ENCODE measurements around the gene TEX19. TPM values are rescaled to one million over a fixed set of nuclear protein-coding genes. Genes with fewer than 3 reads are reported as not detected.

Gene TEX19
- total RNA-seq, 1 donor from 2014 or later, result 0.10 TPM

DNA sequence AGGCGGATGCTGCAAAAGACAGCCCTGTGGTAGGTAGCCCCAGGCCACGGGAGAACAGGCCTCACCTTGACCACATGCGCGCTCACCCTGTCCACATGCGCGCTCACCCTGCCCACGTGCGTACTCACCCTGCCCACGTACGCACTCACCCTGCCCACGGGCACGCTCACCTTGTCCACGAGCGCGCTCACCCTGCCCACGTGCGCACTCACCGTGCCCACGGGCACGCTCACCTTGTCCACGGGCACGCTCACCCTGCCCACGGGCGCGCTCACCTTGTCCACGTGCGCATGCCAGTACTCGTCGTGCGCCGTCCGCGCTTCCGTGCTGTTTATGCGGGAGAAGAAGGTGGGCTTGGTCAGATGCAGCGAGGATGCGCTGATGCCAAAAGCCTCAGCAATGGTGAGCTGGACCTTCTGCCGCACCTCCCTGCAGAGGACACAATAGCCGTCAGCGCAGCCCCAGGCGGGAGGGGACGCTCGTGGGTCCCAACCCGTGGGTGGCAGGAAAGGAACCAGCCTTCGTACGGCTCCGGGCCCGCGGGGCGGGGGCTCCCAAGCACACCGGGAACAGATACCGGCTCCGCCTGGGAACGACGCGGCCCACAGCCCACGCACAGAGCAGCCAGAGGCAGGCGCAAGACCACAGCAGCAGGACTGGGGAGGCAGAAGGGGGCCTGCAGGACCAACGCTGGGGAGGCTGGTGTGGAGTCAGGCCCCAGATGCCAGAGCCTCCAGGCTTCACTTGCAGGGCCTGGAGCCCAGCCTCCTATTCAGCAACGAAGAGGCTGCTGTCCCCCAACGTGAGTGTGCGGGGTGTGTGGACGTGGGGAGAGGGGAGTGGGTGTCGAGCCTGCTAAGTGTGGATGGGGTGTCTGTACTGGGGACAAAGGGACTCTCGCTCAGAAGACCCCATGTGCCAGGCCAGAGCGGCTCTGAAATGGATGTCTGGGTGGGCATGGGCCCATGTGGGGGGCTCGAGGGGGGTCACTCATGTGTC, 44.9 kb downstream of the TEX19 start:
- intact Hi-C loops (cut with micrococcal nuclease), result no loop called here

GRCh38 chr17:82405051-82405450, 46.0 kb downstream of the TEX19 start:
- intact Hi-C loops (cut with micrococcal nuclease), result no loop called here

DNA sequence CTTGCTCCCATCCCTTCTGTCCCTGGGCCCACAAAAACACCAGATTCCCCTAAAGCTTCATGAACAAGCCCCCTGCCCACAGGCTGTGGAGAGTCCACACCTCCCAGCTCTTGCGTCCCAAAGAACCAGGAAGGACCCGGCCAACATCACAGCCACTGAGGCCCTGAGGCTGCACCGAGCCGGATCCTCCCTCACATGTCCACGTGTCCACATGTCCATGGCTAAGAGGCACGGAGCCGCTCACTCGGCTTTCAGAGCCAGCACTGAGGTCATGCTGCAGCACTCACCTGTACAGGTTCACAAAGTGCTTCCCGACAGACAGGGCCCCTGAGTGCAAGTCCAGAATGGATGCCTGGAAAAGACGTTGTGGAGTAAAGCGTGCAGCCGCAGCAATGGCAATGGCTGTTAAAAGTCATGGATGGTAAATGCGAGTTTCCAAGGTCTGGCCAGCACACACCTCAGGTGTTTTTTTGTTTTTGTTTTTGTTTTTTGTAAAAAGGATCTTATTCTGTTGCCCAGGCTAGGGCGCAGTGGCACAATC, 47.2 kb downstream of the TEX19 start:
- intact Hi-C loops (cut with micrococcal nuclease), result no loop called here

DNA sequence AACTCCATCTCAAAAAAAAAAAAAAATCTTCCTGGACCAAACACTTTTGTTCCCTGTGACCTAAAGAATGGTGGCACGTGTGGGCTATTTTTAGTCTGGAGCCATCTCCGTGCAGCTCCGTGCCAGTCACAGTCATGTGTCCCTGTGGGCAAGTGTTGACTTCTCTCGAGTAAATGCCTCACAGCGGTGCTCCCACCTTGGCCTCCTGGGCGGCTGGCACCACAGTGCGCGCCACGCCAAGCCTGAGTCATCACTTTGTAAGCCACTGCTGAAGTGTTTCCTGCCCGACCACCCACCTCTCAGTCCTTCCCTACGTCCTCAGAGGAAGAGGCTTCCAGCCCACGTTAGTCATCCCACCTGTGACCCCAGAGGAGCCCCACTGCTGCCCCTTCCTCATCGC, 48.2 kb downstream of the TEX19 start:
- intact Hi-C loops (cut with micrococcal nuclease), result no loop called here

DNA sequence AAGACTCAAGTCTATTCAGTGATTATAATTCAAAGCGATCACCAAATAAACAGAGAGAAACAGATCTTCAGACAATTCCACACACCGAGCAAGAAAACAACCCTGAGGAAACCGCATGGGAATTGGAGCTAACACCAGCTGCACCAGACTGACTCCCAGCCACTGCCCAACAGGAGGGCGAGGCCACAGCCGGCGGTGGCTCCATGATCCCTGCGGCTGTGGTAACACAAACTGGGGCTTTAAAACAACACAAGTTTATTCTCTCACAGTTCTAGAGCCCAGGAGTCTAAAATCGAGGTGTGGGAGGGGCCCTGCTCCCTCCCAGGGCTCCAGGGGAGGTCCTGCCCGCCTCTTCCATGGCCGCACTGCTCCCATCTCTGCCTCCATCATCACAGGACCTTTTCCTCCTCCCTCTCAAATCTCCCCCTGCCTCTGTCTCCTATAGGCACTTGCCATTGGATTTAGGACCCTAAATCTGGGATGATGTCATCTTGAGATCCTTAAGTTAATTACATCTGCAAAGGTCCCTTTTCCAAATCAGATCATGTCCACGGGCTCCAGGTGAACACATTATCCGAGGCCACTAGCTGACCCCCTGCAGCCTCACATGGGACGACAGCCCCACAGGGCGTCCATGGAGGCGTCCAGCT, 49.4 kb downstream of the TEX19 start:
- intact Hi-C loops (cut with micrococcal nuclease), result no loop called here

DNA sequence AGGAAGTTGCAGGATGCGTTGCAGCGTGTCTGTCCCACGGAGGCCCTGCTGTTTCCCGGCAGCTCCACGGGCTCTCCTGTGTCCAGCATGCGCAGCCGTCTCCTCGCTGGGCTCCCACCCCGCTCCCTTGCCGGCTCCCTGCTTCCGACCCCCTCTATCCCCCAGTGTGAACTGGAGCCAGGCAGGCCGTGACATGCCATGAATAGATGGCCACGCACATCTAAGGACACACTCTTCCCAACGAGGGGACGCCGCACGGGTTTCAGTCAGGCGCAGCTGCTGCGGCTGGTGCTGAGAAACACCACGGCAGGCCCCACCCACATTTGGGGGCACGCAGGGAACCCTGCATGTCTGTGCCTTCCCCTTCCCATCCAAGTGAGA, 49.9 kb downstream of the TEX19 start:
- intact Hi-C loops (cut with micrococcal nuclease), result no loop called here

DNA sequence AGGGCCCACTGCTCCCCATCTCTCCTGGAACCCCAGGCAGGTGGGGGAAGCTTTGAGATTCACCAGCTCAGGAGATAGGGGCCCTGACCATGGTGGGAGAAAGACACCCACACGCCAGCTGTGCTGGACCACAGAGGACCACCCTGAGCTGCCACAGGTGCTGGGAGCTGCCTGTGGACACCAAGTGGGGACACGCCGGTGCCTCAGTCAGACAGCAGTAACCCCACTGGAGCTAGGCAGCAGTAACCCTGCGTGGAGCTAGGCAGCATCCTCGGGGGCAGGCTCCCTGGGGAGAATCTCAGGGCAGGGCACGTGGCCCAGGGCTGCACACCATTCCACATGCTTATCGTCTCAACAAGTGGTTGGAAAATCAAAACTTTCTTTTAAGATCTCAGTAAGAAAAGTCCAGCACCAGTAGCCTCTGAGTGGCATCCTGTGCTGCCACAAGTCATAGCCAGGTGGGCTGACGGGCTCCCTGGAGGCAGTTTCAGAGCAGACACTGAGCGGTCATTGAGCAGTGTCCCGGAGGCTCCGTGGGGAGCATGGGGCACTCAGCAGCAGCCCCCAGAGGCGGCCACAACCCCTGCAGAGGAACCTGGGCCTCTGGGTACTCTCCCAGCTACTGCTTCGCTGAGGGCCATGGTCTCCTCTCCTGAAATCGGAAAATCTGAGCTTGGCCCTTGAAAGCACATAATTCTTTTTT, 51.1 kb downstream of the TEX19 start:
- intact Hi-C loops (cut with micrococcal nuclease), result loop anchor here (10.0 kb wide), 1 partner anchor 205 kb away; no protein-coding TSS in a partner anchor

DNA sequence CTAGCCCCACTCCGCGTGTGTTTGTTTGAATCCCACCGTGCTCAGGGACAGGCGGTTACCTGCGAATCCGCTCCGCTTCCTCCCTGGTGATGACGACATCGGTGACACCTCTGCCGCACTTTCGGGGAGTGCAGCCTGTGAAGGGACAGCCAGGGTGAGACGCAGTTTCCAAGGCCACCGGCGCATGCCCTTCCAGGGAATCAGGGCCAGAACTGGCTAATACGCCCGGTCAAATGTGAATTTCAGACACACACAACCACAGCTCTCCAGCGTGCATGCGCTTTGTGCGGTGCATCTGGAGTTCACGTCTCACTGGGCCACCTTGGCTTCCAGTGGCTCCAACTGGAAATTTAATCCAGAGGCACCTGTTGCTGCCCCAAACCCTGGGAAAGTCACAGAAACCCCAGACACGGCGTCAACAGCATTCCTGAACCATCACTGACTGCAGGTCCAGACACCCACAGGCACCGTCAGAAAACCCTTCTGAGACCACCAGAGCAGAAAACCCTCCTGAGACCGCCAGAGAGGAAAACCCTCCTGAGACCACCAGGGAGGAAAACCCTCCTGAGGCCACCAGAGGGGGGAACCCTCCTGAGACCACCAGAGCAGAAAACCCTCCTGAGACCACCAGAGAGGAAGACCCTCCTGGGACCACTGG, 52.5 kb downstream of the TEX19 start:
- intact Hi-C loops (cut with micrococcal nuclease), result loop anchor here (10.0 kb wide), 1 partner anchor 207 kb away; no protein-coding TSS in a partner anchor

GRCh38 chr17:82412081-82412480, 53.0 kb downstream of the TEX19 start:
- intact Hi-C loops (cut with micrococcal nuclease), result loop anchor here (10.0 kb wide), 1 partner anchor 207 kb away; no protein-coding TSS in a partner anchor

DNA sequence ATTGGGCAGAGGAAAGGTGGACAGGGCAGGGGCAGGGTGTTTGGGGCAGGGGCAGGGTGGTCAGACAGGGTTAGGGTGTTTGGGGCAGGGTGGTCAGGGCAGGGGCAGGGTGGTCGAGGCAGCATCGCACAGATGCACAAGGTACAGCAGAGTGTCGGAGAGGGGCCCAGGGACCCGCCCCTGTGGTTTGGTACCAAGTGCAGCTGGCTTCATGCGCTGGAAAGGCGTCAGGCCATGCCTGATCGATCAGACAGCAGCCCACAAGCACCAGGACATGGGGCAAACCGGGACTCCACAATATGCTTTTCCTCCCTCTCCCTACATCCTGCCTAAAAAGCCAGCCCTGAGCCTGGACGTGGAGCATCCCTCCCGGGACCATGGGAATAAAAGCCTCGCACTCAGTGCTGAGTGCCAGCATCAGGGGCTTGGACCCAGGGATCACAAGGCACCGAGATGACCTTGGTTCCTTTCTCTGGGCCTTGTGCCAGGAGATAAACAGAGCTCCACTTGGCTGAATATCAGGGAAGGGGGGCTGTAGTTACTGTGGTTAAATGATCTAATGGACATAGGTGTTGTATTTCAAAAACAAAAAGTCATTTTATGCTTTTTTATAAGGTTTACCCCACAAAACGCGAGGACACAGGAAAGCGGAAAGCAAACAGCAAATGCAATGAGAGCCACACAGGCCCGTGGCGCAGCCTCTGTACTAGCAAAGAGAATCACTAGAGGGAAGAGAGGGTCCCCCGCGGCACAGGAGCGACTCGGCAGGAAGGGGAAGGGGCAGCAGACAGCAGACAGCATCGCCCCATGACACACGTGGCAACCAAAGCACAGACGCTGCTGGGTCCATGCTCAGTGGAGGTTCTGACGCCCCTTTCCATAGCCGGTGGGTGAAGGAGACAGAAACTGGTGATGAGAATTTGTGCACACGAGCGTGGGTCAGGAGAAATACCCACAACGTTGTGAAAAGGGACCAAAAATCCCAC, 53.8 kb downstream of the TEX19 start:
- intact Hi-C loops (cut with micrococcal nuclease), result loop anchor here (10.0 kb wide), 1 partner anchor 208 kb away; no protein-coding TSS in a partner anchor

Other genes with a start within 250 kb of the TEX19 start
- 75.3 and 77.8 TPM in 2 replicates for gene CCDC57, start 146.4 kb upstream of the TEX19 start, total RNA-seq
- 142 TPM in 2 replicates for gene SLC16A3, start 130.2 kb upstream of the TEX19 start, total RNA-seq
- 160 and 167 TPM in 2 replicates for gene CSNK1D, start 85.5 kb upstream of the TEX19 start, total RNA-seq
- 398 and 405 TPM in 2 replicates for gene CD7, start 41.6 kb upstream of the TEX19 start, total RNA-seq
- 9.9 and 12.2 TPM in 2 replicates for gene SECTM1, start 25.5 kb upstream of the TEX19 start, total RNA-seq
- gene UTS2R, start 12.5 kb downstream of the TEX19 start, total RNA-seq, result 0.15 TPM in 1 of 2 replicates, not detected in the other
- 59.1 and 60.3 TPM in 2 replicates for gene HEXD, start 59.1 kb downstream of the TEX19 start, total RNA-seq
- gene OGFOD3, start 59.3 kb downstream of the TEX19 start, total RNA-seq, result 24.7 and 29.2 TPM in 2 replicates
- gene CYBC1, start 91.5 kb downstream of the TEX19 start, total RNA-seq, result 362 and 372 TPM in 2 replicates
- 168 and 184 TPM in 2 replicates for gene NARF, start 99.5 kb downstream of the TEX19 start, total RNA-seq
- 70.6 and 73.0 TPM in 2 replicates for gene FOXK2, start 160.5 kb downstream of the TEX19 start, total RNA-seq

Measured in T-helper 1 cell treated with Interleukin-12 subunit alpha and Interleukin-12 subunit beta and Interleukin-4 antibody, amounts not matched to agents 30 ng/mL and 1 ng/mL, for 36 hours (primary cell).